Gastrocnemius medialis (tissue), 4 donors: Measurements from ENCODE around the gene HOXD10. TPM values are rescaled to one million over a fixed set of nuclear protein-coding genes. Genes with fewer than 3 reads are reported as not detected.

Experiments used
- ATAC-seq, 2 donors: fragments of 150-250 bp; one replicate each; pipeline ENCODE4 v1.9.1; 2016
- DNase-seq, 2 donors: peaks; one replicate each; pipeline ENCODE4 v3.0.0-alpha.2; 2019
- H3K27ac ChIP-seq, 4 donors: fragments of 200-600 bp; sonication (generic); 1 replicate in 1 of 4; 2 replicates in 3 of 4; pipeline ENCODE4 v1.5.1; 2016 to 2018; ENCODE audit warnings: mild to moderate bottlenecking in 2 of 4, moderate library complexity in 1 of 4
- H3K27me3 ChIP-seq, 3 donors: fragments of 200-600 bp; sonication (generic) in 2 of 3; 1 replicate in 1 of 3; 2 replicates in 2 of 3; pipeline versions ENCODE4 v1.5.1 to v1.6.0; 2016 to 2019; ENCODE audit warnings: mild to moderate bottlenecking in 1 of 3, moderate library complexity in 1 of 3
- H3K36me3 ChIP-seq, 2 donors: fragments of 200-600 bp; sonication (generic) in 1 of 2; one replicate each; pipeline ENCODE4 v1.5.1; 2017 to 2018
- H3K4me1 ChIP-seq, 2 donors: fragments of 200-600 bp; sonication (generic) in 1 of 2; one replicate each; pipeline ENCODE4 v1.5.1; 2016 to 2017; ENCODE audit warnings: mild to moderate bottlenecking in 2 of 2
- H3K4me3 ChIP-seq, 4 donors: fragments of 200-600 bp; sonication (generic) in 3 of 4; 1 replicate in 1 of 4; 2 replicates in 3 of 4; pipeline ENCODE4 v1.5.1; 2016 to 2019; ENCODE audit warnings: mild to moderate bottlenecking in 2 of 4
- H3K9me3 ChIP-seq, 3 donors: fragments of 200-600 bp; sonication (generic) in 2 of 3; 1 replicate in 1 of 3; 2 replicates in 2 of 3; pipeline ENCODE4 v1.5.1; 2016 to 2019
- POLR2A ChIP-seq, 2 donors: fragments of 450-650 bp; IDR thresholded peaks; one replicate each; pipeline ENCODE4 v1.6.1; 2017; ENCODE audit warnings: antibody characterized with exemption in 2 of 2, mild to moderate bottlenecking in 2 of 2, moderate library complexity in 2 of 2
- in situ Hi-C, 4 donors: fragments of 200-750 bp; cut with MboI; loops; one replicate each; pipeline versions ENCODE4 v1.15.0 to v1.8.0; 2017; ENCODE audit warnings: low sequenced_read_pairs in 4 of 4
- intact Hi-C: fragments of 100-400 bp; cut with DNase I; formaldehyde crosslinking; loops from one replicate; pipeline ENCODE4 v1.15.1; 2023; ENCODE audit warnings: low total_unique reads
- total RNA-seq, 4 donors: library from RNA; depleted of rRNA; stranded (reverse); fragments of >200 nt; gene quantifications; one replicate each; pipeline versions ENCODE4 v1.1.0 to v1.2.3, GENCODE V29; 2016
- TF ChIP-seq, protein P1 (sequence below), 5 experiments: fragments of 450-650 bp in 3 of 5; fragments of 200-600 bp in 2 of 5; sonication (generic) in 2 of 5; IDR thresholded peaks in 4 of 5; conservative IDR thresholded peaks in 1 of 5; 1 replicate in 4 of 5; 2 replicates in 1 of 5; pipeline ENCODE4 v1.5.1; 2016 to 2019; ENCODE audit warnings: antibody characterized with exemption in 5 of 5, mild to moderate bottlenecking in 3 of 5, moderate library complexity in 3 of 5

The HOXD10 gene
- total RNA-seq, 4 donors from 2014 or later: 0.15 TPM; not detected in 3

DNA sequence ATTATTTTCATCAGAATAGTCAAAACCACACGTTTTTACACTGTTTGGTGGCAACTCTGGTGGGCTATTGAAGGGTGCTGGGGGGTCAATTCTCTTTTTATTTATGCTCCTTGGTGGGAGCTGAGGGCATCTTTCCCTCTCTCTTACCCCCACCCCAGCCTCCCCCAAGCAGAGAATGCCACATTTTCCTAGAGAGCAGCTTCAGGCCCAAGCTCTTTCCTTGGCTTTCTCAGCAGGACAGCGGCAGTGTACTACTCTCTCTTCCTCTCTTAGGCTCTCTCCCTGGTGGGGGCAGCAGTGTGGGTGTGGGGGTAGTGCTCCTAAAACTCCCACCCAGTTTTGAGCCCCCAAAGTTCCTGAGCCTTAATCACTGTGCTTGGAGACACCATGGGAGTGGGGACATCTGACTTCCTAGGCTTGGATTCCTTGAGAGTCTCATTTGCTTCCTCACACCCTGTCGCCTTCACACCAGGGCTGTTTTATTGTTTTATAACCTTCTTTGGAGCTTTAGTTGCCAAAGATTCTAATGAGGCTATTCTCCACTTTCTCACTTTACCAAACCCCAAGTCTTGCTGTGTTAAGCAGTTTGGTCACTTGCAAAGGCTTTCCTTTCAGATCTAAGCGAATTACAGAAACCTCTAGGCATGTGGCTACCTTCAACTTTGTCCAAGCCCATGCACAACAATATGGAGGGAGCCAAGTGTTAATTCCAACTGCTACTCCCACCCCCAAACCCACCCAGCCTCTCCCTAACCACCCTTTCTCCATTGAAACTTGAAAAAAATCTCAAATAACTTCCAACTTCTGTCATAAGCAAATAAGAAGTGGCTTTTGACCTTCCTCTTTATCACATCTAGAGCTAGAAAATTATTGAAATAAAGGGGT lies 28.7 kb downstream of the HOXD10 start:
- Histone ChIP-seq H3K27me3 (peaks cover 5 to 12% (median 5%) of the 10 kb centered on the region in 3 donors), H3K4me1 (peaks cover 3 to 5% of the 10 kb centered on the region in 2 donors), H3K4me3 (no peak overlapping the region), H3K27ac (no peak overlapping the region), H3K9me3 (no peaks in the 10 kb centered on the region), H3K36me3 (no peaks in the 10 kb centered on the region)
- intact Hi-C loops (no loop called here), in situ Hi-C loops (loop anchor here in 3 of 4 donors (10.0 to 25.0 kb wide), 3 partner anchors 409 to 1017 kb away; no protein-coding TSS in a partner anchor)
- DNase-seq (no peak), ATAC-seq (no peak)
- TF ChIP-seq, protein P1, sequence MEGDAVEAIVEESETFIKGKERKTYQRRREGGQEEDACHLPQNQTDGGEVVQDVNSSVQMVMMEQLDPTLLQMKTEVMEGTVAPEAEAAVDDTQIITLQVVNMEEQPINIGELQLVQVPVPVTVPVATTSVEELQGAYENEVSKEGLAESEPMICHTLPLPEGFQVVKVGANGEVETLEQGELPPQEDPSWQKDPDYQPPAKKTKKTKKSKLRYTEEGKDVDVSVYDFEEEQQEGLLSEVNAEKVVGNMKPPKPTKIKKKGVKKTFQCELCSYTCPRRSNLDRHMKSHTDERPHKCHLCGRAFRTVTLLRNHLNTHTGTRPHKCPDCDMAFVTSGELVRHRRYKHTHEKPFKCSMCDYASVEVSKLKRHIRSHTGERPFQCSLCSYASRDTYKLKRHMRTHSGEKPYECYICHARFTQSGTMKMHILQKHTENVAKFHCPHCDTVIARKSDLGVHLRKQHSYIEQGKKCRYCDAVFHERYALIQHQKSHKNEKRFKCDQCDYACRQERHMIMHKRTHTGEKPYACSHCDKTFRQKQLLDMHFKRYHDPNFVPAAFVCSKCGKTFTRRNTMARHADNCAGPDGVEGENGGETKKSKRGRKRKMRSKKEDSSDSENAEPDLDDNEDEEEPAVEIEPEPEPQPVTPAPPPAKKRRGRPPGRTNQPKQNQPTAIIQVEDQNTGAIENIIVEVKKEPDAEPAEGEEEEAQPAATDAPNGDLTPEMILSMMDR (IDR thresholded peaks at IDR 0.05 in 4 of 5, conservative IDR thresholded peaks at IDR 0.05 in 1 of 5): no peak
- no peak for TF ChIP-seq POLR2A (IDR thresholded peaks at IDR 0.05)

DNA sequence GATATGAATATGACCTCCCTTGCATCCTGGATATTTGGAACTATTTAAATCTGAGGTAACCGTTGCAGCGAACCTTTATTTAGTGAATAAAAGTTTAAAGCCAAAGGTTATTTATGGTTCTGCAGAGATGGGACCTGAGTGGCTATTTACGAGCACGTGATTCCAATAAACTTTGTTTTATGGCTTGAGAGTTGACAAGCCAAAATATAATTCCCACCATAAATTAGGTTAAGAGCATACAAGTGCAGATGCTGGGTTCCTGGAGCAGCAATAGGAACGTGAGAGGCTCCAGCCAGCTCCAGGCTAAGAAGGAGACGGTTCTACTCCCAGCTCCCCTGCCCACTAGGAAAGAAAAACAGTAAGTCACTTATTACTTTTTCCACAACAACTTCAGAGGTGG lies 29.5 kb downstream of the HOXD10 start:
- H3K36me3 ChIP-seq: no peaks in the 10 kb centered on the region
- DNase-seq (no peak), ATAC-seq (no peak)
- in situ Hi-C loops (loop anchor here in 3 of 4 donors (10.0 to 25.0 kb wide), 3 partner anchors 409 to 1016 kb away; no protein-coding TSS in a partner anchor), intact Hi-C loops (no loop called here)
- H3K4me3 ChIP-seq: no peak overlapping the region
- H3K4me1 ChIP-seq: peaks cover under 1 to 3% of the 10 kb centered on the region in 2 donors
- H3K9me3 ChIP-seq: no peaks in the 10 kb centered on the region
- H3K27me3 ChIP-seq: peaks cover 4 to 5% (median 5%) of the 10 kb centered on the region in 3 donors
- no peak overlapping the region for H3K27ac ChIP-seq
- TF ChIP-seq, protein P1 (IDR thresholded peaks at IDR 0.05 in 4 of 5, conservative IDR thresholded peaks at IDR 0.05 in 1 of 5): no peak
- no peak for TF ChIP-seq POLR2A (IDR thresholded peaks at IDR 0.05)

GRCh38 chr2:176146645-176147044 lies 30.1 kb downstream of the HOXD10 start:
- H3K4me3 ChIP-seq: no peak overlapping the region
- TF ChIP-seq, protein P1 (IDR thresholded peaks at IDR 0.05 in 4 of 5, conservative IDR thresholded peaks at IDR 0.05 in 1 of 5): no peak
- no peak for TF ChIP-seq POLR2A (IDR thresholded peaks at IDR 0.05)
- H3K9me3 ChIP-seq: no peaks in the 10 kb centered on the region
- no peaks in the 10 kb centered on the region for H3K36me3 ChIP-seq
- intact Hi-C loops: no loop called here
- H3K4me1 ChIP-seq: peaks cover 0 to 3% of the 10 kb centered on the region in 2 donors
- in situ Hi-C loops: loop anchor here in 3 of 4 donors (10.0 to 25.0 kb wide), 3 partner anchors 408 to 1016 kb away; no protein-coding TSS in a partner anchor
- no peak for ATAC-seq
- H3K27me3 ChIP-seq: peaks cover 0 to 5% (median 5%) of the 10 kb centered on the region in 3 donors
- DNase-seq: no peak
- no peak overlapping the region for H3K27ac ChIP-seq

- no peak for ATAC-seq
- H3K9me3 ChIP-seq: no peaks in the 10 kb centered on the region
- intact Hi-C loops: no loop called here
- no peak for DNase-seq
- H3K27me3 ChIP-seq: peaks cover 0 to 5% (median 5%) of the 10 kb centered on the region in 3 donors
- H3K27ac ChIP-seq: no peak overlapping the region
- in situ Hi-C loops: loop anchor here in 3 of 4 donors (10.0 to 25.0 kb wide), 3 partner anchors 407 to 1015 kb away; no protein-coding TSS in a partner anchor
- no peaks in the 10 kb centered on the region for H3K36me3 ChIP-seq
- no peak for TF ChIP-seq POLR2A (IDR thresholded peaks at IDR 0.05)
- TF ChIP-seq, protein P1 (IDR thresholded peaks at IDR 0.05 in 4 of 5, conservative IDR thresholded peaks at IDR 0.05 in 1 of 5): no peak
- H3K4me1 ChIP-seq: peaks cover 0 to 3% of the 10 kb centered on the region in 2 donors
- no peak overlapping the region for H3K4me3 ChIP-seq
These were observed 30.7 kb downstream of the HOXD10 start for GRCh38 chr2:176147210-176147799.
